GM13976 (cell line): ENCODE data around the gene TSPOAP1.

ENCODE experiments used
- DNase-seq: peaks from one replicate; pipeline ENCODE4 v3.0.0; 2012; ENCODE audit warnings: low spot score
- in situ Hi-C: fragments of 300-500 bp; cut with MboI; formaldehyde crosslinking; loops from one replicate; pipeline ENCODE4 v1.12.0; 2022; ENCODE audit warnings: low sequenced_read_pairs, mixed read lengths, inconsistent platforms; ENCODE audit not compliant: unreplicated experiment
- TF ChIP-seq, protein P1 (sequence below): IDR thresholded peaks from 2 replicates; pipeline ENCODE4 v1.5.1; 2012; ENCODE audit warnings: borderline replicate concordance, mild to moderate bottlenecking; ENCODE audit not compliant: insufficient read depth; ENCODE audit errors: extremely low read depth, missing control alignments, control extremely low read depth

Gene TSPOAP1

GRCh38 chr17:58332778-58333735 lies 4.5 kb upstream of the TSPOAP1 start:
- DNase-seq, result no peak
- TF ChIP-seq, protein P1, sequence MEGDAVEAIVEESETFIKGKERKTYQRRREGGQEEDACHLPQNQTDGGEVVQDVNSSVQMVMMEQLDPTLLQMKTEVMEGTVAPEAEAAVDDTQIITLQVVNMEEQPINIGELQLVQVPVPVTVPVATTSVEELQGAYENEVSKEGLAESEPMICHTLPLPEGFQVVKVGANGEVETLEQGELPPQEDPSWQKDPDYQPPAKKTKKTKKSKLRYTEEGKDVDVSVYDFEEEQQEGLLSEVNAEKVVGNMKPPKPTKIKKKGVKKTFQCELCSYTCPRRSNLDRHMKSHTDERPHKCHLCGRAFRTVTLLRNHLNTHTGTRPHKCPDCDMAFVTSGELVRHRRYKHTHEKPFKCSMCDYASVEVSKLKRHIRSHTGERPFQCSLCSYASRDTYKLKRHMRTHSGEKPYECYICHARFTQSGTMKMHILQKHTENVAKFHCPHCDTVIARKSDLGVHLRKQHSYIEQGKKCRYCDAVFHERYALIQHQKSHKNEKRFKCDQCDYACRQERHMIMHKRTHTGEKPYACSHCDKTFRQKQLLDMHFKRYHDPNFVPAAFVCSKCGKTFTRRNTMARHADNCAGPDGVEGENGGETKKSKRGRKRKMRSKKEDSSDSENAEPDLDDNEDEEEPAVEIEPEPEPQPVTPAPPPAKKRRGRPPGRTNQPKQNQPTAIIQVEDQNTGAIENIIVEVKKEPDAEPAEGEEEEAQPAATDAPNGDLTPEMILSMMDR, result no peak
- in situ Hi-C loops, result no loop called here

- DNase-seq, result peak; percentile 87
- TF ChIP-seq, protein P1, result no peak
- in situ Hi-C loops, result no loop called here
Measured at GRCh38 chr17:58331815-58332777, 3.5 kb upstream of the TSPOAP1 start.

DNA sequence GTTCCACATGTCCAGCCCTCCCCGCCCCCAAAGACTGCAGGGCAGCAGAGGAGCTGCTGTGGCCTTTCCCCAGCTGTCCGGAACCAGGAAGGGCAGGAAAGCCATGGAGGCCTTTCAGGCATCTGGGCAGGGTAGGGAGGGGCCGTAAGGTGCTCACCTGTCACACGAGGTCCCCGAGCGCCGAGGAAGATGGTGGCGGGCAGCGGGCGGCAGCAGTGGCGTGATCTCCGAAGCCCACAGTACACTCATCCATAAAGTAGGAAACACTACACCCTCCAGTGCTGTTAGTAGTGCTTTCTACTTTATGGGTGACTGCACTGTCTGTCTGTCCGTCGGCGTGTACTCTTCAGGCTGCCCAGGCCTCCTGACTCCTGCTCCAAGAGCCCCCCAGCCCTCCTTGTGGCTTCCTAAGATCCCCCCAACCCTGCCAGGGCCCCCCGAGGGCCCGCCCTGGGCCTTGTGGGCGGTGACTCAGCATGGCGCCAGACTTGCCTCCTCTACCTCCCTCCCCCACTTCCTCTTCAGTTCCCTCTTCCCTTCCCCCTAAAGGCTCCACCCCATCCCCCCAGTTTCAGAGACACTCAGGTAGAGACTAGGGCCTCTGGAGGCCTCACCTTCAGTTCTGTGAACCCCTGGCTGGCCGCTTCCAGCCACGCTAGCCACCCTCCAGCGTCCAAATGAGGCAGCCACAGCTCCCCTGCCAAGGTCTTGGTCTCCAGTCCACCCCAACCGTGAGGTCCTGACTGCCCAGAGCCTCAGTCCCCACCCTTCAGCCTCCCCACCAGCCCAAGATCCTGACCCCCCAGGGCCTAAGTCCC lies 2.6 kb upstream of the TSPOAP1 start:
- TF ChIP-seq, protein P1, result no peak
- no peak for DNase-seq
- in situ Hi-C loops, result no loop called here

DNA sequence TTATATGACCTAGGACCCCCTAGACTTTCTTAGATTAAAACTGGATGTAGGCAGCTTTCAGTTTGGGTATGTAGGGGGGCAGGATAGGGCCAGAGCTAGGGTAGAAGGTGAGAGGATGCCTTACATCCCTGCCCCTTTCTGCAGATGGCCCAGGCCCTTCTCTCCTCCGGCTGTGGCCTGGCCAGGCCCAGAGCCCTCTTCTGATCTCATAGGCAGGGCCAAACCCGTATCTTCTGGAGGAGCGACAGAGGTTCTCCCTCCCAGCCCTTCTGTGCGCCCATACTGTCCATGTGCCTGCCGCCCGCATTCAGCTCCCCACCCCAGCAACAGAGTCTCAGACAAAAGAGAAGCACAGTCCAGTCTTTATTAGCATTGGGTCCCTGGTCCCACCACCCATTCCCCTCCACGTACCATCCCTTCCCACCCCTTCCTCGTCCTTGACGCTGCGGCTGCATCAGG lies 2.0 kb upstream of the TSPOAP1 start:
- TF ChIP-seq, protein P1, result no peak
- DNase-seq, result no peak
- in situ Hi-C loops, result no loop called here

DNA sequence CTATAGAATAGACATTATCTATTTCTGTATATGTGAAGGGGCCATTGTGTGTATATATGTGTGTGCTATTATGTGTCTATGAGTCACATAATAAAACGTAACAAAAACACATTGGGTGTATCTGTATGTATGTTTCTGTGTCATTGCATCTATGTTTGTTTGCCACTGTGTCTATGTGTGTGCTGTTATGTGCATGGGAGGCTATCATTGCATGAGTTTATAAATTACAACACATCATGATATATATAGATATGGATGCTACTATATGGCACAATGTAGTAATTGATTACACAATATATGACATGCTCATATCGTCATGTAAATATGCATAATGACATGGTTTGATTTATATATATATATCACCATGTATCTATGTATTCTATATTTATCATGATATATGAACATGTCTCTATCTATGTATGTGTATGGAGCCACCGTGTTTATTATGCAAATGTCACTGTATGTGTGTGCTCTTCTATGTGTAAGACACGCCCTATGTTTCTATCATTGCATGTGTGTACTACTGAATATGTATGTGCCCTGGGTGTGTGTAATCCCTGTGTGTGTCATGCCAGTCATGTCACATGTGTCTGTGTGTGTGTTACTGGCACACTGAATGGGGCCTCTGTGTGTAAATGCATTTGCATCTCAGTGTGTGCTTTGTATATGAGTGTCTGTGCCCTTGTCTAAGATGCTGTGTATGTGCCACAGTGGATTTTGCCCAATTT lies 1.4 kb upstream of the TSPOAP1 start:
- TF ChIP-seq, protein P1, result no peak
- no peak for DNase-seq
- in situ Hi-C loops, result no loop called here
